Liver (tissue), 9 donors: ENCODE results near the gene ANTXR1. TPM values are rescaled to one million over a fixed set of nuclear protein-coding genes. Genes with fewer than 3 reads are reported as not detected.

Source experiments
- DNase-seq: peaks from one replicate; pipeline ENCODE4 v3.0.0-alpha.2; 2017; ENCODE audit warnings: low spot score
- H3K27ac ChIP-seq, 2 donors: one replicate each; pipeline ENCODE4 v1.7.0; 2013; ENCODE audit warnings: inconsistent platforms in 2 of 2, low read length in 2 of 2, control low read depth in 1 of 2, low read depth in 1 of 2, mild to moderate bottlenecking in 1 of 2
- H3K27me3 ChIP-seq, 4 donors: one replicate each; pipeline versions ENCODE4 v1.6.1 to v1.7.0; 2013; ENCODE audit warnings: low read length in 3 of 4, inconsistent platforms in 1 of 4, mild to moderate bottlenecking in 1 of 4, moderate library complexity in 1 of 4; ENCODE audit not compliant: control insufficient read depth in 4 of 4, insufficient read depth in 4 of 4
- H3K36me3 ChIP-seq, 4 donors: one replicate each; pipeline versions ENCODE4 v1.6.1 to v1.7.0; 2013; ENCODE audit warnings: low read length in 3 of 4, mild to moderate bottlenecking in 3 of 4, low read depth in 1 of 4, moderate library complexity in 1 of 4; ENCODE audit not compliant: control insufficient read depth in 4 of 4, insufficient read depth in 3 of 4
- H3K4me1 ChIP-seq, 4 donors: one replicate each; pipeline versions ENCODE4 v1.6.1 to v1.7.0; 2013; ENCODE audit warnings: low read length in 3 of 4, mild to moderate bottlenecking in 3 of 4, moderate library complexity in 1 of 4; ENCODE audit not compliant: control insufficient read depth in 4 of 4, insufficient read depth in 4 of 4
- H3K4me3 ChIP-seq, 3 donors: one replicate each; pipeline versions ENCODE4 v1.6.1 to v1.7.0; 2013; ENCODE audit warnings: low read length in 3 of 3, control low read depth in 1 of 3, low read depth in 1 of 3, mild to moderate bottlenecking in 1 of 3
- H3K9ac ChIP-seq, 2 donors: one replicate each; pipeline ENCODE4 v1.7.0; 2013; ENCODE audit warnings: low read length in 2 of 2, mild to moderate bottlenecking in 2 of 2, moderate library complexity in 2 of 2, control low read depth in 1 of 2, low read depth in 1 of 2
- H3K9me3 ChIP-seq, 4 donors: one replicate each; pipeline versions ENCODE4 v1.6.1 to v1.7.0; 2013; ENCODE audit warnings: low read length in 3 of 4; ENCODE audit not compliant: control insufficient read depth in 4 of 4
- ATF3 ChIP-seq: IDR thresholded peaks from 2 replicates; pipeline ENCODE4 v1.6.1; 2016; ENCODE audit warnings: antibody characterized with exemption
- EGR1 ChIP-seq, 2 donors: IDR thresholded peaks; 2 replicates each; pipeline ENCODE4 v1.6.1; 2016 to 2018; ENCODE audit warnings: antibody characterized with exemption in 2 of 2, low read depth in 2 of 2
- FOXA1 ChIP-seq: IDR thresholded peaks from 2 replicates; pipeline ENCODE4 v1.6.1; 2016; ENCODE audit warnings: antibody characterized with exemption
- FOXA2 ChIP-seq: IDR thresholded peaks from 2 replicates; pipeline ENCODE4 v1.6.1; 2016; ENCODE audit warnings: antibody characterized with exemption
- GABPA ChIP-seq, 2 donors: IDR thresholded peaks in 1 of 2; conservative IDR thresholded peaks in 1 of 2; 2 replicates each; pipeline ENCODE4 v1.6.1; 2016; ENCODE audit warnings: antibody characterized with exemption in 2 of 2, mild to moderate bottlenecking in 1 of 2, moderate library complexity in 1 of 2
- HNF4A ChIP-seq, 2 donors: conservative IDR thresholded peaks; 2 replicates each; pipeline ENCODE4 v1.6.1; 2016; ENCODE audit warnings: antibody characterized with exemption in 2 of 2, mild to moderate bottlenecking in 2 of 2
- JUND ChIP-seq, 2 donors: IDR thresholded peaks; 2 replicates each; pipeline ENCODE4 v1.6.1; 2016; ENCODE audit warnings: antibody characterized with exemption in 2 of 2
- MAX ChIP-seq: IDR thresholded peaks from 2 replicates; pipeline ENCODE4 v1.6.1; 2016; ENCODE audit warnings: antibody characterized with exemption
- NR2F2 ChIP-seq: IDR thresholded peaks from 2 replicates; pipeline ENCODE4 v1.6.1; 2016; ENCODE audit warnings: antibody characterized with exemption
- RAD21 ChIP-seq, 2 donors: IDR thresholded peaks; 2 replicates each; pipeline ENCODE4 v1.6.1; 2016; ENCODE audit warnings: antibody characterized with exemption in 2 of 2, mild to moderate bottlenecking in 2 of 2
- REST ChIP-seq: IDR thresholded peaks from 2 replicates; pipeline ENCODE4 v1.6.1; 2016; ENCODE audit warnings: antibody characterized with exemption, mild to moderate bottlenecking
- RXRA ChIP-seq, 2 donors: IDR thresholded peaks; 2 replicates each; pipeline ENCODE4 v1.6.1; 2017 to 2018; ENCODE audit warnings: antibody characterized with exemption in 2 of 2, mild to moderate bottlenecking in 1 of 2
- SP1 ChIP-seq: IDR thresholded peaks from 2 replicates; pipeline ENCODE4 v1.6.1; 2018; ENCODE audit warnings: antibody characterized with exemption, mild to moderate bottlenecking
- TAF1 ChIP-seq: conservative IDR thresholded peaks from 2 replicates; pipeline ENCODE4 v1.6.1; 2016; ENCODE audit warnings: antibody characterized with exemption, mild to moderate bottlenecking
- YY1 ChIP-seq: IDR thresholded peaks from 2 replicates; pipeline ENCODE4 v1.6.1; 2016; ENCODE audit warnings: antibody characterized with exemption, mild to moderate bottlenecking
- ZBTB33 ChIP-seq: IDR thresholded peaks from 2 replicates; pipeline ENCODE4 v1.6.1; 2016; ENCODE audit warnings: antibody characterized with exemption
- WGBS: extraction: QIAGEN DNeasy Blood & Tissue Kit; methylation state at CpG from one replicate; pipeline ENCODE4 v1.1.7; 2013; 5-methylcytosine and 5-hydroxymethylcytosine counted together
- polyA plus RNA-seq, 2 donors: library from polyadenylated mRNA; stranded (reverse) in 1 of 2; unstranded in 1 of 2; fragments of 200-250 nt in 1 of 2; fragments of >200 nt in 1 of 2; fragmentation: Nextera tagmentation in 1 of 2; extraction: Ambion mirVana in 1 of 2; gene quantifications; one replicate each; pipeline versions ENCODE4 v1.2.1 to v1.2.3, GENCODE V29; 2013 to 2015
- total RNA-seq, 2 donors: library from RNA; depleted of rRNA; stranded (reverse); fragments of >200 nt; gene quantifications; one replicate each; pipeline ENCODE4 v1.2.3, GENCODE V29; 2014
- TF ChIP-seq, protein P1 (sequence below): fragments of 150-350 bp; IDR thresholded peaks from 2 replicates; pipeline ENCODE4 v1.5.1; 2017; ENCODE audit warnings: improper control_type of control experiment, low read depth, low read length; ENCODE audit not compliant: missing input control
- donor health status: healthy.
- donor health status: healthy.
- donor health status: healthy.
- donor health status: healthy.
- donor health status: healthy.

The ANTXR1 gene
- total and polyA plus RNA-seq, 4 donors = 0.60 to 3.6 (median 1.8) TPM

DNA sequence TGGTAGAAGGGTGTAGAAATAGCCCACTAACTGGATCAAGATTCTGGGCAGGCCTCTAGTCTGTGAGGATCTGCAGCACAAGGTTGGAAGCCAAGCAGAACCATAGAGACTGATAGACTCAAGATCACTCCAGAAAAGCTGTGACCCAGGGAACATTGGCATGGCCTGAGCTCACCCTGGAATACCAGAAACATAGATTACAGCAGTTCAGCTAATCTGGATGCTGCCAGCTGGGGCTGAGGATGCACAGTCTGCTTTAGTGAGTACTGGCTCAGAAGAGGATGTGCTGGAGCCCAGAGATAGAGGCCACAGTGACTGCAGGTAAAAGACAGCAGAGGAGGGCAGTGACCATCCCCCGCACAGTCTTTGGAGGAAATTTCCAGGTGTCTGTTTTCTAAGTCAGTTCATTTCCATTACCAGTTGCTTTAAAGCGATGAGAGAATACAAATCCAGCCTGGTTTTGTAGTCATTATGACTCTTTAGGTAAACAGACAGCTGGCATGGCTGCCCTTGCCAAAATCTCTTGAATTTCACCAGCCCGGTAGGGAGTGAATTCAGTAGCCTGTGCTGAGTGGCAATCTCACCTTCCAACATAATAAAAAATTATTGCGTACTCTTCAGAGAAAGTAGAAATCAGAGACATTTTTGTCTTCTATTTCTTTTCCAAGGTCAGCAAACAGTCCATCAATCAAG, 119.2 kb downstream of the ANTXR1 start:
- no peak for DNase-seq
- WGBS = 91% methylated on average over 4 of the region's 4 CpGs
- Histone ChIP-seq H3K4me3 (no peak overlapping the region), H3K9me3 (no peaks in the 10 kb centered on the region), H3K4me1 (no peaks in the 10 kb centered on the region), H3K27ac (no peak overlapping the region), H3K36me3 (no peaks in the 10 kb centered on the region), H3K9ac (no peak overlapping the region), H3K27me3 (no peaks in the 10 kb centered on the region)
- TF ChIP-seq MAX = no peak
- no peak for TF ChIP-seq ATF3
- TF ChIP-seq SP1 = no peak
- TF ChIP-seq RXRA (IDR thresholded peaks at IDR 0.05) = no peak
- TF ChIP-seq HNF4A (conservative IDR thresholded peaks at IDR 0.05) = no peak
- TF ChIP-seq YY1 = no peak
- TF ChIP-seq FOXA2 = no peak
- no peak for TF ChIP-seq RAD21 (IDR thresholded peaks at IDR 0.05)
- TF ChIP-seq, protein P1, sequence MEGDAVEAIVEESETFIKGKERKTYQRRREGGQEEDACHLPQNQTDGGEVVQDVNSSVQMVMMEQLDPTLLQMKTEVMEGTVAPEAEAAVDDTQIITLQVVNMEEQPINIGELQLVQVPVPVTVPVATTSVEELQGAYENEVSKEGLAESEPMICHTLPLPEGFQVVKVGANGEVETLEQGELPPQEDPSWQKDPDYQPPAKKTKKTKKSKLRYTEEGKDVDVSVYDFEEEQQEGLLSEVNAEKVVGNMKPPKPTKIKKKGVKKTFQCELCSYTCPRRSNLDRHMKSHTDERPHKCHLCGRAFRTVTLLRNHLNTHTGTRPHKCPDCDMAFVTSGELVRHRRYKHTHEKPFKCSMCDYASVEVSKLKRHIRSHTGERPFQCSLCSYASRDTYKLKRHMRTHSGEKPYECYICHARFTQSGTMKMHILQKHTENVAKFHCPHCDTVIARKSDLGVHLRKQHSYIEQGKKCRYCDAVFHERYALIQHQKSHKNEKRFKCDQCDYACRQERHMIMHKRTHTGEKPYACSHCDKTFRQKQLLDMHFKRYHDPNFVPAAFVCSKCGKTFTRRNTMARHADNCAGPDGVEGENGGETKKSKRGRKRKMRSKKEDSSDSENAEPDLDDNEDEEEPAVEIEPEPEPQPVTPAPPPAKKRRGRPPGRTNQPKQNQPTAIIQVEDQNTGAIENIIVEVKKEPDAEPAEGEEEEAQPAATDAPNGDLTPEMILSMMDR = no peak
- TF ChIP-seq REST = no peak
- TF ChIP-seq TAF1 = no peak
- no peak for TF ChIP-seq JUND (IDR thresholded peaks at IDR 0.05)
- TF ChIP-seq FOXA1 = no peak

DNA sequence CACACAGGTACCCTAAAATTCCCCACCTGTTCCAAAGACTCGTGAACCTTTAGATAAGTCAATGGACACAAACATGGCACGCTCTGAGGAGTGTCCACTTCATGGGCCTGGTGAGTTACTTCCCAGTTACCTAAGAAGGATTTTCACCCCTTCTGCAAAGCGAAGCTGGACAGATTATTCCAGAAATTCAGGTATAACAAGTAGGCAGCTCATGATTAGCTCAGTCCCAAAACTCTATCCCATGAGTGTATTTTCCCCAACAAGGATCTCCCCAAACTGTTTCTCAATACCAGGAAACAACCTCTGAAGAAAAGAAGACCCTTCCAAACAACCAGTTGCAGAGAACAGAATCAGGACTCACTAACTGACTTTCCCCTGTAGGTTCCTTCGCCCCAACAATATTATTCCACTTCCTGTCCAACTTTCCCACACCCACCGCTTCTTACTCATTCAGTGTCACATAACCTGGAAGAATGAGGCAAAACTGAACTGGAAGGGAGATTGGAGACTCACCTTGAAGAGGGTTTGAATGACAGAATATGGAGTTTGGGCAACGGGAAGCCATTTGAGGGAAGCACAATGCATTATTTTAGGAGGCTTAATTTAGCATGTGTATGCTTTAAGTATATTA, 120.1 kb downstream of the ANTXR1 start:
- H3K27me3 ChIP-seq = no peaks in the 10 kb centered on the region
- no peak for DNase-seq
- H3K9me3 ChIP-seq = no peaks in the 10 kb centered on the region
- no peak overlapping the region for H3K9ac ChIP-seq
- no peaks in the 10 kb centered on the region for H3K36me3 ChIP-seq
- no peak overlapping the region for H3K4me3 ChIP-seq
- H3K27ac ChIP-seq = no peak overlapping the region
- 94% methylated on average over 6 of the region's 6 CpGs for WGBS
- no peaks in the 10 kb centered on the region for H3K4me1 ChIP-seq
- TF ChIP-seq GABPA (IDR thresholded peaks at IDR 0.05 in 1 of 2, conservative IDR thresholded peaks at IDR 0.05 in 1 of 2) = no peak
- TF ChIP-seq MAX = no peak
- no peak for TF ChIP-seq FOXA2
- no peak for TF ChIP-seq RXRA (IDR thresholded peaks at IDR 0.05)
- TF ChIP-seq TAF1 = no peak
- no peak for TF ChIP-seq YY1
- TF ChIP-seq EGR1 (IDR thresholded peaks at IDR 0.05; ENCODE audit: low read depth in 2 of 2) = no peak
- TF ChIP-seq, protein P1 = no peak
- TF ChIP-seq ATF3 = no peak
- no peak for TF ChIP-seq HNF4A (conservative IDR thresholded peaks at IDR 0.05)
- no peak for TF ChIP-seq NR2F2
- no peak for TF ChIP-seq FOXA1
- no peak for TF ChIP-seq ZBTB33
